Upper lobe of left lung (tissue), 6 donors: ENCODE data around the gene TTC3. TPM values are rescaled to one million over a fixed set of nuclear protein-coding genes. Genes with fewer than 3 reads are reported as not detected.

Experiments used
- ATAC-seq, 2 donors: fragments of 200-7000 bp; cut with Tn5 transposase; one replicate each; pipeline ENCODE4 v1.9.1; 2022; ENCODE audit warnings: mild to moderate bottlenecking in 2 of 2, moderate library complexity in 2 of 2; ENCODE audit not compliant: low FRiP score in 2 of 2
- DNase-seq, 2 donors: peaks; one replicate each; pipeline ENCODE4 v3.0.0-alpha.2; 2019 to 2020
- H3K27ac ChIP-seq, 4 donors: fragments of 200-600 bp; sonication (generic); one replicate each; pipeline ENCODE4 v1.5.1; 2016 to 2019
- H3K27me3 ChIP-seq, 4 donors: fragments of 200-600 bp; sonication (generic); one replicate each; pipeline ENCODE4 v1.5.1; 2017 to 2019
- H3K36me3 ChIP-seq, 4 donors: fragments of 200-600 bp; sonication (generic); one replicate each; pipeline ENCODE4 v1.5.1; 2016 to 2019
- H3K4me1 ChIP-seq, 4 donors: fragments of 200-600 bp; sonication (generic); one replicate each; pipeline ENCODE4 v1.5.1; 2018 to 2019
- H3K4me3 ChIP-seq, 4 donors: fragments of 200-600 bp; sonication (generic); one replicate each; pipeline ENCODE4 v1.5.1; 2017 to 2019; ENCODE audit warnings: mild to moderate bottlenecking in 2 of 4, moderate library complexity in 1 of 4
- H3K9me3 ChIP-seq, 4 donors: fragments of 200-600 bp; sonication (generic); one replicate each; pipeline ENCODE4 v1.5.1; 2018 to 2019
- EP300 ChIP-seq, 4 donors: sonication (generic); formaldehyde crosslinking; IDR thresholded peaks; one replicate each; pipeline ENCODE4 v1.5.1; 2017; ENCODE audit warnings: antibody characterized with exemption in 4 of 4, control low read depth in 2 of 4
- POLR2A ChIP-seq, 4 donors: fragments of 450-650 bp; IDR thresholded peaks; one replicate each; pipeline ENCODE4 v1.5.1; 2016 to 2017; ENCODE audit warnings: antibody characterized with exemption in 4 of 4, mild to moderate bottlenecking in 2 of 4
- POLR2AphosphoS5 ChIP-seq, 2 donors: sonication (generic); formaldehyde crosslinking; IDR thresholded peaks; one replicate each; pipeline ENCODE4 v1.5.1; 2017; ENCODE audit warnings: antibody characterized with exemption in 2 of 2
- WGBS, 2 donors: methylation state at CpG; one replicate each; pipeline ENCODE4 v1.1.5; 2017 to 2018; 5-methylcytosine and 5-hydroxymethylcytosine counted together
- total RNA-seq, 6 donors: library from RNA; depleted of rRNA in 4 of 6; stranded (reverse); fragments of >200 nt in 4 of 6; gene quantifications; one replicate each; pipeline versions ENCODE4 v1.1.0 to v1.2.1, GENCODE V29; 2016 to 2021
- TF ChIP-seq, protein P1 (sequence below), 6 experiments: fragments of 450-650 bp in 4 of 6; fragments of 200-600 bp in 2 of 6; sonication (generic) in 2 of 6; IDR thresholded peaks; one replicate each; pipeline ENCODE4 v1.5.1; 2016 to 2019; ENCODE audit warnings: antibody characterized with exemption in 6 of 6
- donor health status: DM: no; HTN: no; CAD: no; lungs with moderate emphysema.
- donor health status: DM: no; HTN: yes; CAD: no; lungs with severe emphysema.

TTC3 gene
- total RNA-seq, 6 donors from 2014 or later: 69.9 to 395 (median 88.2) TPM

DNA sequence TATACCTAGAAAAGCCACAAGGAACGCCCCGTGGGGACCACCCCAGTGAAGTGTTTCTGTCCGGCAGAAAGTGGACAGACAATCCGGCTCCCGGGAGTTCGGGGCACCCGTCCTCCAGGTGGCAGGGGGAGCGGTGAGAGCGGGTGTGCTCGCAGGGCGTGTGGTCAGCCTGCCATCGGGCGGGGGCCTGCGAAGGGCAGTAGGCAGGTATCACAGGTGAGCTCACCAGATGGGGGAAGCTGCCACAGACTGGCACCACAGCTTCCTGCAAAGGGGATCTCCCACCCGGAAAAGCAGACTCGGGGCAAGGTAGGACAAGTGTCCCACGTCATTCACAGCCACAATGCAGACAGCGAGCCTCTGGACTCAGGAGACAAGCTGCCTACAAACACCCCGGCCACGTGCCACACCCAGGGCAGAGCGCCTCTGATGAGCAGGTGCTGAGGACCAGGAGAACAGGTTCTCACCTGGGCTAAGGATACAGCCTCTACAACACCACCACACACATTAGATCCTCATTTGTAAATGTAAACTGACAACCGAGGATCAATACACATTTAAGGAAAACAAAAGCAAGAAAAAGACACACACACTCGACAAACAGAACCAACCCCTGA is 157.7 kb downstream of the TTC3 start:
- no peak for ATAC-seq
- DNase-seq: peak in 1 of 2 donors; percentile 58

DNA sequence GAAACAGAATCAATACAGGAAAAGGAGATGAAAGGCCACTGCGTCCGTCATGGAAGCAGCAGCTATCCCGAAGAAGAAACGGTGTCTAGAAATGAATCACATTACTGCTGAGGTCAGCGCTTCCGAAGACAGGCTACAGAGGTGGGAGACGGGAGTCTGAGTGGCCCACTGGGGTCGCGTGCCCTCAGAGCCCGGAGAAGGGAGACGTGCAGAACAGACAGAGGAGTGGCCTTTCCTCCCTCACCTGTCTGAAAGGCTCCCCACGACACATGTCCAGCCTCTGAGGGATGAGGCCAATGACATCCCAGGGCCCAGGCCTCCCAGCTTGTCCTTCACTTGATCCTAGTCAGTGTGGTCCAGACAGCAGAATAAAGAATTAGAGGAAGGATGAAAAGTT is 158.2 kb downstream of the TTC3 start:
- no peak for ATAC-seq
- Histone ChIP-seq H3K36me3 (peaks cover 33 to 91% (median 56%) of the 10 kb centered on the region in 4 donors), H3K9me3 (no peaks in the 10 kb centered on the region), H3K27ac (no peak overlapping the region), H3K27me3 (no peaks in the 10 kb centered on the region), H3K4me1 (no peaks in the 10 kb centered on the region), H3K4me3 (no peak overlapping the region)
- DNase-seq: no peak
- WGBS, 2 donors: 88 to 89% methylated on average over 11 to 12 of the region's 12 CpGs
- no peak for TF ChIP-seq POLR2AphosphoS5 (IDR thresholded peaks at IDR 0.05)
- TF ChIP-seq, protein P1, sequence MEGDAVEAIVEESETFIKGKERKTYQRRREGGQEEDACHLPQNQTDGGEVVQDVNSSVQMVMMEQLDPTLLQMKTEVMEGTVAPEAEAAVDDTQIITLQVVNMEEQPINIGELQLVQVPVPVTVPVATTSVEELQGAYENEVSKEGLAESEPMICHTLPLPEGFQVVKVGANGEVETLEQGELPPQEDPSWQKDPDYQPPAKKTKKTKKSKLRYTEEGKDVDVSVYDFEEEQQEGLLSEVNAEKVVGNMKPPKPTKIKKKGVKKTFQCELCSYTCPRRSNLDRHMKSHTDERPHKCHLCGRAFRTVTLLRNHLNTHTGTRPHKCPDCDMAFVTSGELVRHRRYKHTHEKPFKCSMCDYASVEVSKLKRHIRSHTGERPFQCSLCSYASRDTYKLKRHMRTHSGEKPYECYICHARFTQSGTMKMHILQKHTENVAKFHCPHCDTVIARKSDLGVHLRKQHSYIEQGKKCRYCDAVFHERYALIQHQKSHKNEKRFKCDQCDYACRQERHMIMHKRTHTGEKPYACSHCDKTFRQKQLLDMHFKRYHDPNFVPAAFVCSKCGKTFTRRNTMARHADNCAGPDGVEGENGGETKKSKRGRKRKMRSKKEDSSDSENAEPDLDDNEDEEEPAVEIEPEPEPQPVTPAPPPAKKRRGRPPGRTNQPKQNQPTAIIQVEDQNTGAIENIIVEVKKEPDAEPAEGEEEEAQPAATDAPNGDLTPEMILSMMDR (IDR thresholded peaks at IDR 0.05): no peak

More for the DNA sequence above, 157.7 kb downstream of the TTC3 start:
- WGBS, 2 donors: 88 to 94% methylated on average over 22 to 23 of the region's 23 CpGs
- no peak overlapping the region for H3K4me3 ChIP-seq
- no peak for TF ChIP-seq POLR2AphosphoS5 (IDR thresholded peaks at IDR 0.05)
- TF ChIP-seq POLR2A (IDR thresholded peaks at IDR 0.05): no peak
- TF ChIP-seq EP300 (IDR thresholded peaks at IDR 0.05): no peak
- peaks cover 33 to 93% (median 61%) of the 10 kb centered on the region in 4 donors for H3K36me3 ChIP-seq
- no peaks in the 10 kb centered on the region for H3K9me3 ChIP-seq
- H3K27ac ChIP-seq: no peak overlapping the region
- no peaks in the 10 kb centered on the region for H3K27me3 ChIP-seq
- H3K4me1 ChIP-seq: no peaks in the 10 kb centered on the region

GRCh38 chr21:37231671-37232070 is 158.6 kb downstream of the TTC3 start:
- Histone ChIP-seq H3K4me1 (no peaks in the 10 kb centered on the region), H3K27ac (no peak overlapping the region), H3K9me3 (no peaks in the 10 kb centered on the region), H3K36me3 (peaks cover 33 to 91% (median 54%) of the 10 kb centered on the region in 4 donors), H3K4me3 (no peak overlapping the region), H3K27me3 (no peaks in the 10 kb centered on the region)
- peak in 1 of 2 donors; percentile 55 for DNase-seq
- TF ChIP-seq POLR2AphosphoS5 (IDR thresholded peaks at IDR 0.05) (no peak), POLR2A (IDR thresholded peaks at IDR 0.05) (no peak), EP300 (IDR thresholded peaks at IDR 0.05) (no peak)
- TF ChIP-seq, protein P1 (IDR thresholded peaks at IDR 0.05): no peak
- ATAC-seq: no peak
- WGBS, 2 donors: 92 to 94% methylated on average over 9 to 16 of the region's 16 CpGs

DNA sequence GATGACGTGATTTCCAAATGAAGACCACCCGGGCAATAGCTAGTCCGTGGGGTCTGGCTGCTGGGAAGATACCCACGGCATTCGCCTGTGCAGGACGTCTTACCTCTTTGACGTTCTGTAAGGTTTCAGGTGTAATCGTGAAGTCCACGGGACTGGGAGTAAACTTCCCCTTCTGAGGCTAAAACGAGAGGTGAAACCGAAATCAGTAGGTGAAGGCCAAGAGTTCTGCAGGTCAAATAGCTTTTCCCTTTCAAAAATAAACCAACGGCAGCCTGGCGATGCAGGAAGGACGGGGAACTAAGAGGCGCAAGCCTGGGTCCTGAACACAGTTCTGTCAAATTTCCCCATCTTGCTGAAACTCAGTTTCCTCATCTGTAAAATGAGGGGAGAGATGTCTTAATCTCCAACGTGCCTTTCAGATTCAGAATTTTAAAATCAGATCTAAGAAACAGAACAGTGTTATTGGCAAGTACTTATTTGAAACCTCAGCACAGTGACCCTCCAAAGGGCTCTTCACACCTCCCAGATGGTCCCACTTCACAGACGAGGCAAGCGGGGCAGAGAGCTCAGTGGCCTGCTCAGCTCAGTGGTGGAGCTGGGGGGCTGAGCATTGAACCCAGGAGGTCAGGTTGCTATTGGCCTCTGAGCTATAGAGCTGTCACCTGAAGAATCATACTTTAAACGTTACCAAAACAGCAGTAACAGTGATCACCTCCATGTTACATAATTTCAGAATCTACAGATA is 159.4 kb downstream of the TTC3 start:
- TF ChIP-seq POLR2AphosphoS5 (IDR thresholded peaks at IDR 0.05) (no peak), EP300 (IDR thresholded peaks at IDR 0.05) (no peak), POLR2A (IDR thresholded peaks at IDR 0.05) (no peak)
- TF ChIP-seq, protein P1 (IDR thresholded peaks at IDR 0.05): no peak
- WGBS, 2 donors: 89 to 90% methylated on average over 19 of the region's 19 CpGs
- no peaks in the 10 kb centered on the region for H3K9me3 ChIP-seq
- H3K4me1 ChIP-seq: peaks cover 0 to 2% (median 0%) of the 10 kb centered on the region in 4 donors
- H3K27ac ChIP-seq: no peak overlapping the region
- ATAC-seq (no peak), DNase-seq (no peak)
- H3K4me3 ChIP-seq: no peak overlapping the region
- no peaks in the 10 kb centered on the region for H3K27me3 ChIP-seq
- H3K36me3 ChIP-seq: peaks cover 33 to 91% (median 50%) of the 10 kb centered on the region in 4 donors

GRCh38 chr21:37233551-37234146 is 160.6 kb downstream of the TTC3 start:
- no peak for TF ChIP-seq EP300 (IDR thresholded peaks at IDR 0.05)
- TF ChIP-seq, protein P1 (IDR thresholded peaks at IDR 0.05): no peak
- no peak for TF ChIP-seq POLR2A (IDR thresholded peaks at IDR 0.05)
- no peak for TF ChIP-seq POLR2AphosphoS5 (IDR thresholded peaks at IDR 0.05)
- WGBS, 2 donors: 87 to 96% methylated on average over 8 to 9 of the region's 9 CpGs
- H3K36me3 ChIP-seq: peaks cover 31 to 91% (median 48%) of the 10 kb centered on the region in 4 donors

More at GRCh38 chr21:37233551-37234146, 160.6 kb downstream of the TTC3 start:
- no peak overlapping the region for H3K4me3 ChIP-seq
- ATAC-seq (peak in 1 of 2 donors; percentile 47), DNase-seq (no peak)
- H3K4me1 ChIP-seq: peaks cover 0 to 3% (median 2%) of the 10 kb centered on the region in 4 donors
- no peak overlapping the region for H3K27ac ChIP-seq
- H3K9me3 ChIP-seq: no peaks in the 10 kb centered on the region
- no peaks in the 10 kb centered on the region for H3K27me3 ChIP-seq
